A549 (cell line): ENCODE data around the gene BTBD16.

ENCODE experiments used
- EP300 ChIP-seq, 2 experiments: fragments of >200 bp; sonication (Bioruptor Twin); formaldehyde crosslinking; IDR thresholded peaks; 2 replicates in 1 of 2; 3 replicates in 1 of 2; pipeline ENCODE4 v1.6.1; 2016 to 2017
- ESRRA ChIP-seq: fragments of 150-350 bp; IDR thresholded peaks from 2 replicates; pipeline ENCODE4 v1.6.1; 2014; ENCODE audit warnings: mild to moderate bottlenecking, low read length, borderline replicate concordance
- RARB ChIP-seq: fragments of 250-450 bp; sonication (Bioruptor Pico); IDR thresholded peaks from 2 replicates; pipeline ENCODE4 v1.8.0; 2021; ENCODE audit warnings: mild to moderate bottlenecking, moderate library complexity
- TF ChIP-seq, protein P1 (sequence below): fragments of 200-600 bp; sonication (generic); IDR thresholded peaks from 2 replicates; pipeline ENCODE4 v1.6.1; 2016; ENCODE audit warnings: antibody characterized with exemption, mild to moderate bottlenecking, moderate library complexity
- TF ChIP-seq, protein P2 (sequence below): fragments of >200 bp; sonication (Bioruptor Twin); formaldehyde crosslinking; IDR thresholded peaks from 3 replicates; pipeline ENCODE4 v1.5.1; 2016
- TF ChIP-seq, protein P3 (sequence below): IDR thresholded peaks from 2 replicates; pipeline ENCODE4 v1.6.1; 2012
- TF ChIP-seq, protein P4 (sequence below): fragments of 450-650 bp; IDR thresholded peaks from 2 replicates; pipeline ENCODE4 v1.6.1; 2014; ENCODE audit warnings: antibody characterized with exemption

DNA sequence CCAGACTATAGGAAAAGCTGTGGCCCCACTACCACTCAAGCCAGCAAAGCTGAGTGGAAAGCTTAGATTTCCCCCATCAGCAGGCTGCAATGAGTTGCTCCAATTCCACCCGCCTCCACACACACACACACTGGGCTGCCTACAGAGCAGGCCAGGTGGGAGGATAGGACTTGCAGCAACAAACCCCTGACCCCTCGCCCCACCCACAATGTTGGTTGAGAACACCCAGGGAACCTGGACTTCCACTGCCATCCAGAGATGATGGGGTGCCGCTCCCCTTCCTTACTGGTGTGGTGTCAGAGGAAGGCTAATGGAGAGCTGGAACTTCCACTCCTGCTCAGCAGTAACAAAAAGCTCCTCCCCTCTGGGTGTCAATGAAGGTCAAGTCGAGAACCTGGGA lies 86.6 kb downstream of the BTBD16 start:
- TF ChIP-seq, protein P1, sequence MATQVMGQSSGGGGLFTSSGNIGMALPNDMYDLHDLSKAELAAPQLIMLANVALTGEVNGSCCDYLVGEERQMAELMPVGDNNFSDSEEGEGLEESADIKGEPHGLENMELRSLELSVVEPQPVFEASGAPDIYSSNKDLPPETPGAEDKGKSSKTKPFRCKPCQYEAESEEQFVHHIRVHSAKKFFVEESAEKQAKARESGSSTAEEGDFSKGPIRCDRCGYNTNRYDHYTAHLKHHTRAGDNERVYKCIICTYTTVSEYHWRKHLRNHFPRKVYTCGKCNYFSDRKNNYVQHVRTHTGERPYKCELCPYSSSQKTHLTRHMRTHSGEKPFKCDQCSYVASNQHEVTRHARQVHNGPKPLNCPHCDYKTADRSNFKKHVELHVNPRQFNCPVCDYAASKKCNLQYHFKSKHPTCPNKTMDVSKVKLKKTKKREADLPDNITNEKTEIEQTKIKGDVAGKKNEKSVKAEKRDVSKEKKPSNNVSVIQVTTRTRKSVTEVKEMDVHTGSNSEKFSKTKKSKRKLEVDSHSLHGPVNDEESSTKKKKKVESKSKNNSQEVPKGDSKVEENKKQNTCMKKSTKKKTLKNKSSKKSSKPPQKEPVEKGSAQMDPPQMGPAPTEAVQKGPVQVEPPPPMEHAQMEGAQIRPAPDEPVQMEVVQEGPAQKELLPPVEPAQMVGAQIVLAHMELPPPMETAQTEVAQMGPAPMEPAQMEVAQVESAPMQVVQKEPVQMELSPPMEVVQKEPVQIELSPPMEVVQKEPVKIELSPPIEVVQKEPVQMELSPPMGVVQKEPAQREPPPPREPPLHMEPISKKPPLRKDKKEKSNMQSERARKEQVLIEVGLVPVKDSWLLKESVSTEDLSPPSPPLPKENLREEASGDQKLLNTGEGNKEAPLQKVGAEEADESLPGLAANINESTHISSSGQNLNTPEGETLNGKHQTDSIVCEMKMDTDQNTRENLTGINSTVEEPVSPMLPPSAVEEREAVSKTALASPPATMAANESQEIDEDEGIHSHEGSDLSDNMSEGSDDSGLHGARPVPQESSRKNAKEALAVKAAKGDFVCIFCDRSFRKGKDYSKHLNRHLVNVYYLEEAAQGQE: no peak
- TF ChIP-seq, protein P2, sequence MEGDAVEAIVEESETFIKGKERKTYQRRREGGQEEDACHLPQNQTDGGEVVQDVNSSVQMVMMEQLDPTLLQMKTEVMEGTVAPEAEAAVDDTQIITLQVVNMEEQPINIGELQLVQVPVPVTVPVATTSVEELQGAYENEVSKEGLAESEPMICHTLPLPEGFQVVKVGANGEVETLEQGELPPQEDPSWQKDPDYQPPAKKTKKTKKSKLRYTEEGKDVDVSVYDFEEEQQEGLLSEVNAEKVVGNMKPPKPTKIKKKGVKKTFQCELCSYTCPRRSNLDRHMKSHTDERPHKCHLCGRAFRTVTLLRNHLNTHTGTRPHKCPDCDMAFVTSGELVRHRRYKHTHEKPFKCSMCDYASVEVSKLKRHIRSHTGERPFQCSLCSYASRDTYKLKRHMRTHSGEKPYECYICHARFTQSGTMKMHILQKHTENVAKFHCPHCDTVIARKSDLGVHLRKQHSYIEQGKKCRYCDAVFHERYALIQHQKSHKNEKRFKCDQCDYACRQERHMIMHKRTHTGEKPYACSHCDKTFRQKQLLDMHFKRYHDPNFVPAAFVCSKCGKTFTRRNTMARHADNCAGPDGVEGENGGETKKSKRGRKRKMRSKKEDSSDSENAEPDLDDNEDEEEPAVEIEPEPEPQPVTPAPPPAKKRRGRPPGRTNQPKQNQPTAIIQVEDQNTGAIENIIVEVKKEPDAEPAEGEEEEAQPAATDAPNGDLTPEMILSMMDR: no peak
- TF ChIP-seq, protein P3, sequence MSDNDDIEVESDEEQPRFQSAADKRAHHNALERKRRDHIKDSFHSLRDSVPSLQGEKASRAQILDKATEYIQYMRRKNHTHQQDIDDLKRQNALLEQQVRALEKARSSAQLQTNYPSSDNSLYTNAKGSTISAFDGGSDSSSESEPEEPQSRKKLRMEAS: no peak
- TF ChIP-seq ESRRA (no peak), EP300 (IDR thresholded peaks at IDR 0.05) (no peak), RARB (CRISPR knock-in tag) (no peak)
- TF ChIP-seq, protein P4, sequence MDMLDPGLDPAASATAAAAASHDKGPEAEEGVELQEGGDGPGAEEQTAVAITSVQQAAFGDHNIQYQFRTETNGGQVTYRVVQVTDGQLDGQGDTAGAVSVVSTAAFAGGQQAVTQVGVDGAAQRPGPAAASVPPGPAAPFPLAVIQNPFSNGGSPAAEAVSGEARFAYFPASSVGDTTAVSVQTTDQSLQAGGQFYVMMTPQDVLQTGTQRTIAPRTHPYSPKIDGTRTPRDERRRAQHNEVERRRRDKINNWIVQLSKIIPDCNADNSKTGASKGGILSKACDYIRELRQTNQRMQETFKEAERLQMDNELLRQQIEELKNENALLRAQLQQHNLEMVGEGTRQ: no peak
